D721Med (cell line): ENCODE data around the gene ETFA.

ENCODE experiments used
- DNase-seq: peaks from one replicate; pipeline ENCODE4 v3.0.0; 2011; ENCODE audit warnings: low spot score; ENCODE audit not compliant: insufficient read length
- FAIRE-seq: peaks from 2 replicates; lab custom pipeline; 2011; peaks lifted over from hg19 to GRCh38; lab: Jason Lieb, UNC
- CTCF ChIP-seq: IDR thresholded peaks from 2 replicates; pipeline ENCODE4 v1.5.1; 2012; ENCODE audit warnings: mild to moderate bottlenecking, control low read depth; ENCODE audit not compliant: insufficient read depth; ENCODE audit errors: missing control alignments

ETFA gene

GRCh38 chr15:76328958-76329357 lies 17.7 kb upstream of the ETFA start:
- FAIRE-seq (no peak), DNase-seq (no peak)
- no peak for TF ChIP-seq CTCF

GRCh38 chr15:76328106-76328696 lies 16.9 kb upstream of the ETFA start:
- DNase-seq (peak; percentile 65), FAIRE-seq (peak; percentile 74)
- no peak for TF ChIP-seq CTCF

GRCh38 chr15:76327191-76328105 lies 16.2 kb upstream of the ETFA start:
- no peak for TF ChIP-seq CTCF
- FAIRE-seq (no peak), DNase-seq (no peak)

- no peak for TF ChIP-seq CTCF
- FAIRE-seq: no peak
- no peak for DNase-seq
Observed at GRCh38 chr15:76325704-76326103, 14.4 kb upstream of the ETFA start.

- no peak for TF ChIP-seq CTCF
- FAIRE-seq (no peak), DNase-seq (no peak)
Observed at GRCh38 chr15:76324066-76324465, 12.8 kb upstream of the ETFA start.

- FAIRE-seq: no peak
- TF ChIP-seq CTCF: no peak
- DNase-seq: no peak
Observed at GRCh38 chr15:76321602-76322001, 10.3 kb upstream of the ETFA start.

- DNase-seq (no peak), FAIRE-seq (no peak)
- no peak for TF ChIP-seq CTCF
Observed at GRCh38 chr15:76321171-76321570, 9.9 kb upstream of the ETFA start.
